ENCODE data around the gene CAMK1D. TPM values are rescaled to one million over a fixed set of nuclear protein-coding genes. Genes with fewer than 3 reads are reported as not detected.

The CAMK1D gene
- total RNA-seq, 1 donor from 2014 or later = 1.0 TPM

GRCh38 chr10:12408472-12408871 is 59.1 kb downstream of the CAMK1D start:
- TF ChIP-seq CTCF (conservative IDR thresholded peaks at IDR 0.05; ENCODE audit: low read depth, low read length) = no peak
- no peak for DNase-seq (ENCODE audit: low read depth)

DNA sequence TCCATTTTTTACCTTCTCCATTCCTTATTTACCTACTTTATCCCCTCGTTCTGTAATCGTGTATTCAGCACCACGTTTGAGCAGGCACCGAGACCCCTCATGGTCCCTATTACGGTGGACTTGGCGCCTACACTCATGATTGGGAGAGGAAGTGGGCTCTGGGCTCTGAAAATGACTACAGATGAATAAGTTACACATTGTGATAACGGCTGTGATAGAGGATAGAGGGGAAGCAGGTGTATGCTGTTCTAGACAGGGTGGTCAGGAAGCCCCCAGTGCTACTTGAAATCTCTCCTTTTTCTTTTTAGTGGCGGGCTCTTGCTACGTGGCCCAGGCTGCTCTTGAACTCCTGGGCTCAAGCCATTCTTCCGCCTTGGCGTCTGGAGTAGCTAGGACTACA is 59.8 kb downstream of the CAMK1D start:
- H3K4me3 ChIP-seq (ENCODE audit: low read depth, low read length) = no peak overlapping the region
- DNase-seq (ENCODE audit: low read depth) = no peak
- TF ChIP-seq CTCF (conservative IDR thresholded peaks at IDR 0.05; ENCODE audit: low read depth, low read length) = no peak

More at GRCh38 chr10:12408472-12408871, 59.1 kb downstream of the CAMK1D start:
- H3K4me3 ChIP-seq (ENCODE audit: low read depth, low read length) = no peak overlapping the region

DNA sequence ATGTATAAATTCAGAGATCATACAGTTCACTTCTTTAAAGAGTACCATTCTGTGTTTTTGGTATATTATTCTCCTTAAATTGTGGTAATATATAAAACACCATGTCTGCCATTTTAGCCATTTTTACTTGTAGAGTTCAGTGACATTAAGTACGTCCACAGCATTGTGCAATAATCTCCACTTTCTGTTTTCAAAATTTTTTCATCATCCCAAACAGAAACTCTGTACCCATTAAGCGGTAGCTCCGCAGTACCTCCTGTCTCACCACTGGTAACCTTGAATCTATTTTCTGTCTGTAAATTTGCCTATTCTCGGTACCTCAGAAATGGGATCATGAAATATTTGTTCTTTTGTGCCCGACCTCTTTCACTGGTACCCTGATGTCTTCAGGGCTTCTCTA is 60.3 kb downstream of the CAMK1D start:
- TF ChIP-seq CTCF (conservative IDR thresholded peaks at IDR 0.05; ENCODE audit: low read depth, low read length) = no peak
- H3K4me3 ChIP-seq (ENCODE audit: low read depth, low read length) = no peak overlapping the region
- DNase-seq (ENCODE audit: low read depth) = no peak

GRCh38 chr10:12412666-12413368 is 63.5 kb downstream of the CAMK1D start:
- no peak for TF ChIP-seq CTCF (conservative IDR thresholded peaks at IDR 0.05; ENCODE audit: low read depth, low read length)
- no peak overlapping the region for H3K4me3 ChIP-seq (ENCODE audit: low read depth, low read length)
- no peak for DNase-seq (ENCODE audit: low read depth)

- no peak for DNase-seq (ENCODE audit: low read depth)
- TF ChIP-seq CTCF (conservative IDR thresholded peaks at IDR 0.05; ENCODE audit: low read depth, low read length) = no peak
Observed at GRCh38 chr10:12413369-12413711, 64.0 kb downstream of the CAMK1D start.

GRCh38 chr10:12414278-12414989 is 65.1 kb downstream of the CAMK1D start:
- TF ChIP-seq CTCF (conservative IDR thresholded peaks at IDR 0.05; ENCODE audit: low read depth, low read length) = no peak
- no peak overlapping the region for H3K4me3 ChIP-seq (ENCODE audit: low read depth, low read length)
- no peak for DNase-seq (ENCODE audit: low read depth)

More at GRCh38 chr10:12413369-12413711, 64.0 kb downstream of the CAMK1D start:
- H3K4me3 ChIP-seq (ENCODE audit: low read depth, low read length) = no peak overlapping the region

Data from epithelial cell of proximal tubule (primary cell).